ENCODE measurements around the gene MRPS26. TPM values are rescaled to one million over a fixed set of nuclear protein-coding genes. Genes with fewer than 3 reads are reported as not detected.

MRPS26 gene
- total RNA-seq, 1 donor from 2014 or later = 37.0 TPM

DNA sequence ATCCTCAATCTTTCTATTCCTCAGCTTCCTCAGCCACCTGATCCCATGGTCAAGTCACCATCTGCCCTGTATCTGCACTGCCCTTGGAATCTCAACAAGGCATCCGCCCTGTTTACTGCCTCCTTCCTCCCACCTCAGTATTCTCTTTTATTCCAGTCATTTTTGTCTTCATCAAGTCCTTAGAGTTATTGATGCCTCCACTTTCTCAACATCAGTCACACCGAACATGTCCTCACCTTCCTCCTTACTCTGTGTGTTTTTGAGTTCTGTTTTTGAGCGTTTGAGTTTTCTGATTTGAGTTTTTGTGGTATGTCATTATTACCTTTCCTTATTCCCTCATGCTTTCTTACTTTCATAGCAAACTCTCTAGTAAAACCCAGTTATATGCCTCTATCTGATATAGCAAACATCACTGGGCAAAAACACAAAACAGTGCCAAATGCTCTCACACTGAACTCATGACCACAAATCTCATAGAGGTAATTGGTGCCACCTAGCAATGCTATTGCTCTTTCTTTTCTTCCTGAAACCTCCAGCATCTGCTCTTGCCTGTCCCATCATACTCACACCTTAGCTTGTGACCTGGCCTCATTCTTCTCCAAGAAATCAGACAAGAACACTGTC is 14.2 kb upstream of the MRPS26 start:
- Mint-ChIP-seq H3K27ac (no peak overlapping the region), H3K27me3 (ENCODE audit: insufficient read depth, low read depth) (peaks cover 3% of the 10 kb centered on the region), H3K4me3 (no peak overlapping the region), H3K9me3 (no peaks in the 10 kb centered on the region), H3K36me3 (peaks cover 24% of the 10 kb centered on the region), H3K4me1 (no peaks in the 10 kb centered on the region)
- Histone ChIP-seq H3K27me3 (no peaks in the 10 kb centered on the region), H3K9me3 (ENCODE audit: low read depth) (no peaks in the 10 kb centered on the region), H3K4me2 (no peak overlapping the region), H3K36me3 (no peaks in the 10 kb centered on the region), H3K4me1 (no peaks in the 10 kb centered on the region), H3K9ac (no peak overlapping the region), H3F3A (ENCODE audit: low read depth) (no peaks in the 10 kb centered on the region), H4K20me1 (ENCODE audit: low read depth) (no peaks in the 10 kb centered on the region), H3K79me2 (ENCODE audit: low read depth) (no peaks in the 10 kb centered on the region), H3K4me3 (no peak overlapping the region), H2AFZ (replicated peaks) (no peak overlapping the region), H3K27ac (no peak overlapping the region)
- DNase-seq (ENCODE audit: low spot score) = no peak
- TF ChIP-seq, protein P1, sequence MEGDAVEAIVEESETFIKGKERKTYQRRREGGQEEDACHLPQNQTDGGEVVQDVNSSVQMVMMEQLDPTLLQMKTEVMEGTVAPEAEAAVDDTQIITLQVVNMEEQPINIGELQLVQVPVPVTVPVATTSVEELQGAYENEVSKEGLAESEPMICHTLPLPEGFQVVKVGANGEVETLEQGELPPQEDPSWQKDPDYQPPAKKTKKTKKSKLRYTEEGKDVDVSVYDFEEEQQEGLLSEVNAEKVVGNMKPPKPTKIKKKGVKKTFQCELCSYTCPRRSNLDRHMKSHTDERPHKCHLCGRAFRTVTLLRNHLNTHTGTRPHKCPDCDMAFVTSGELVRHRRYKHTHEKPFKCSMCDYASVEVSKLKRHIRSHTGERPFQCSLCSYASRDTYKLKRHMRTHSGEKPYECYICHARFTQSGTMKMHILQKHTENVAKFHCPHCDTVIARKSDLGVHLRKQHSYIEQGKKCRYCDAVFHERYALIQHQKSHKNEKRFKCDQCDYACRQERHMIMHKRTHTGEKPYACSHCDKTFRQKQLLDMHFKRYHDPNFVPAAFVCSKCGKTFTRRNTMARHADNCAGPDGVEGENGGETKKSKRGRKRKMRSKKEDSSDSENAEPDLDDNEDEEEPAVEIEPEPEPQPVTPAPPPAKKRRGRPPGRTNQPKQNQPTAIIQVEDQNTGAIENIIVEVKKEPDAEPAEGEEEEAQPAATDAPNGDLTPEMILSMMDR (IDR thresholded peaks at IDR 0.05) = no peak
- TF ChIP-seq EZH2 (IDR thresholded peaks at IDR 0.05) (no peak), EZH2phosphoT487 (IDR thresholded peaks at IDR 0.05) (no peak)

DNA sequence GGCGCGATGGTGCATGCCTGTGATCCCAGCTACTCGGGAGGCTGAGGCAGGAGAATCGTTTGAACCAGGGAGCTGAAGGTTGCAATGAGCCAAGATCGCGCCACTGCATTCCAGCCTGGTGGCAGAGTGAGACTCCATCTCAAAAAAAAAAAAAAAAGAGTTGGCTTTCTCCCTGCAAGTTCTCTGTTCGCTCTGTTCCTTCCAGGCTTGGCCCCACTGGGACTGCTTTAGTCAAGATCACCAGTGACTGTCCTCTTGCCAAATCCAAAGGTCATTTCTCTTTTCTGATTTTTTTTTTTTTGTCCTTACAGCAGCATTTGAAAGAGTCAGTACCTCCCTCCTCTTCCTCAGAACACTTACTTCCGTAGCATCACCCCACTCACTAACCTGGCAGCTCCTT is 13.2 kb upstream of the MRPS26 start:
- Histone ChIP-seq H3K27ac (no peak overlapping the region), H3K4me3 (no peak overlapping the region), H4K20me1 (ENCODE audit: low read depth) (no peaks in the 10 kb centered on the region), H3K36me3 (no peaks in the 10 kb centered on the region), H3F3A (ENCODE audit: low read depth) (no peaks in the 10 kb centered on the region), H3K4me1 (no peaks in the 10 kb centered on the region), H3K79me2 (ENCODE audit: low read depth) (no peaks in the 10 kb centered on the region), H2AFZ (replicated peaks) (no peak overlapping the region), H3K9me3 (ENCODE audit: low read depth) (no peaks in the 10 kb centered on the region), H3K4me2 (no peak overlapping the region), H3K27me3 (no peaks in the 10 kb centered on the region), H3K9ac (no peak overlapping the region)
- H3K36me3 Mint-ChIP-seq = peaks cover 17% of the 10 kb centered on the region
- H3K9me3 Mint-ChIP-seq = no peaks in the 10 kb centered on the region
- TF ChIP-seq, protein P1 (IDR thresholded peaks at IDR 0.05) = no peak
- TF ChIP-seq EZH2 (IDR thresholded peaks at IDR 0.05) (no peak), EZH2phosphoT487 (IDR thresholded peaks at IDR 0.05) (no peak)
- DNase-seq (ENCODE audit: low spot score) = no peak
- peaks cover 3% of the 10 kb centered on the region for H3K27me3 Mint-ChIP-seq (ENCODE audit: insufficient read depth, low read depth)
- no peak overlapping the region for H3K27ac Mint-ChIP-seq
- no peaks in the 10 kb centered on the region for H3K4me1 Mint-ChIP-seq
- H3K4me3 Mint-ChIP-seq = no peak overlapping the region

DNA sequence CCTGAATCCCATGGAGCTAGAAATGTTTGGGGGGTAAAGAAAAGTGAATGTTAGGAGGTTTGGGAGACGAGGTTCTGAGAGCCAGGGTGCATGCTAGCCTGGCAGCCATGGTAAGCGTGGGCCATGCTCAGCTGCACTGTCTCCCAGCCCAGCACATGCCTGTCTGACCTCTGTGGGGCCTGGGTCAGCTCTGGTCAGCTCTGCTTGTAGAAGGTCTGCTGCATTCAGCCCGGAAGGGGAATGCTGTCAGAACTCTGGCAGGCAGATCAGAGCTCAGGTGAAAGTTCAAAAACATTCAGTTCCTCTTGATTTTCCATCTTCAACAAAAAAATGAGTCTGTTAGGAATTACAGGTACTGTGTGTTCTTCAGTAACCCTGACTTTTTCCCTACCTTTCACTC is 8.2 kb upstream of the MRPS26 start:
- H3K4me1 Mint-ChIP-seq = peaks cover 12% of the 10 kb centered on the region
- Histone ChIP-seq H3K4me1 (no peaks in the 10 kb centered on the region), H3K27ac (no peak overlapping the region), H3K79me2 (ENCODE audit: low read depth) (no peaks in the 10 kb centered on the region), H4K20me1 (ENCODE audit: low read depth) (no peaks in the 10 kb centered on the region), H3F3A (ENCODE audit: low read depth) (peaks cover 4% of the 10 kb centered on the region), H2AFZ (replicated peaks) (no peak overlapping the region), H3K4me2 (no peak overlapping the region), H3K27me3 (no peaks in the 10 kb centered on the region), H3K36me3 (no peaks in the 10 kb centered on the region), H3K4me3 (no peak overlapping the region), H3K9ac (no peak overlapping the region), H3K9me3 (ENCODE audit: low read depth) (no peaks in the 10 kb centered on the region)
- H3K27ac Mint-ChIP-seq = no peak overlapping the region
- peaks cover 28% of the 10 kb centered on the region for H3K36me3 Mint-ChIP-seq
- H3K4me3 Mint-ChIP-seq = no peak overlapping the region
- TF ChIP-seq, protein P1 (IDR thresholded peaks at IDR 0.05) = no peak
- no peak for DNase-seq (ENCODE audit: low spot score)
- peaks cover 3% of the 10 kb centered on the region for H3K27me3 Mint-ChIP-seq (ENCODE audit: insufficient read depth, low read depth)
- no peaks in the 10 kb centered on the region for H3K9me3 Mint-ChIP-seq

All from neural progenitor cell (in vitro differentiated cells).